GM19023 (cell line): Measurements from ENCODE around the gene PCED1B.
"Not testable (repeated sequence)": the region's sequence is repeated elsewhere in the genome, so short reads cannot be mapped to it uniquely, and the experiment has no call there.

ENCODE experiments used
- ATAC-seq: cut with Tn5 transposase; IDR thresholded peaks from one replicate; pipeline ENCODE4 v1.9.1; 2021; ENCODE audit warnings: mild to moderate bottlenecking, moderate library complexity; ENCODE audit not compliant: unreplicated experiment

Gene PCED1B

DNA sequence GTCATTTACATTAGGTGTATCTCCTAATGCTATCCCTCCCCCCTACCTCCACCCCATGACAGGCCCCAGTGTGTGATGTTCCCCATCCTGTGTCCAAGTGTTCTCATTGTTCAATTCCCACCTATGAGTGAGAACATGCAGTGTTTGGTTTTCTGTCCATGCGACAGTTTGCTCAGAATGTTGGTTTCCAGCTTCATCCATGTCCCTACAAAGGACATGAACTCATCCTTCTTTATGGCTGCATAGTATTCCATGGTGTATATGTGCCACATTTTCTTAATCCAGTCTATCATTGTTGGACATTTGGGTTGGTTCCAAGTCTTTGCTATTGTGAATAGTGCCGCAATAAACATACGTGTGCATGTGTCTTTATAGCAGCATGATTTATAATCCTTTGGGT, 37.9 kb downstream of the PCED1B start:
- not testable (repeated sequence) for ATAC-seq

DNA sequence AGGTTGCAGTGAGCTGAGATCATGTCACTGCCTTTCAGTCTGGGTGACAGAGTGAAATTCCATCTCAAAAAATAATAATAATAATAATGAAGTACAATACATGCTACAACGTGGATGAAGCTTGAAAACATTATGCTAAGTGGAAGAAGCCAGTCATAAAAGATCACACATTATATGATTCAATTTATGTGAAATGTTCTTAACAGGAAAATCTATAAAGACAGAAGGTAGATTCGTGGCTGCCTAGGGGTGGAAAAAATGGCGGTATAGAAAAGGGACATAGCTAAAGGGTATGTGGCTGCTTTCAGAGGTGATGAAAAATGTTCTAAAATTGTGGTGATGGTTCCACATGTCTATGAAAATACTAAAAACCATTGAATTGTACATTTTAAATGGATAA, 41.3 kb downstream of the PCED1B start:
- no peak for ATAC-seq

GRCh38 chr12:47121146-47121545, 41.7 kb downstream of the PCED1B start:
- ATAC-seq = no peak

DNA sequence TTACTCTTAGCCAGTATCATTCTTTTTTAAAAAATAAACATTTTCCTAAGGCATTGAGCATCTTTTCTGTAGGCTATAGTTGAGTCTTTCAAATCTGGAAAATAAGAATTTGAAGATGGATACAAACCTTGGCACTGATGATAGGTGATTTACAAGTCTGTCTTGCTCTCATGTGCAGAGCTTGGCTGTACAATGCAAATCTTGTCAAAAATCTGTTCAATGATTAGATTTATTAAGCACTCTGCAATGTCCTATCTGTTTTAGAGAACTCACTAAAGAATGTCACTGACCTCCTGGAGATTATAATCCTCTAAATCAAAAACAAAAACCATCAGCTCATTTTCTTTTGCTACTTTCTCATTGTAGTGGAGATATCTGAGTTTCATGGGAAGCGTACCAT, 43.2 kb downstream of the PCED1B start:
- no peak for ATAC-seq

DNA sequence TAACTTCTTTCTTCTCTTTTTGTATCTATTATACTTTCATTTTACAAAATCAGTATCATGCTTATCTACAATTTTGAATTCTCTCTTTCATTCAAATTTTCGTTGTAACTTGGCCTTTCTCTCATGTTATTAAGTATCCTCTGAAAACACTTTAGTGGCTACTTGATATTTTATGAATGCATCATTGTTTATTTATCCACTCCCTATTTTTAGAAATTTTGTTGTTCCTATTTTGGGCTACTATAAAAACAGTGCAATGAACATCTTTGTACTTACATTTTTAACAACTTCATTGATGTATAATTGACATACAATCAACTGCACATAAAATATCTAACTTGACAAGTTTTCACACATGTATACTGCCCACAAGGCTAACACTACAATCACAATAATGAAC, 44.3 kb downstream of the PCED1B start:
- ATAC-seq = no peak

DNA sequence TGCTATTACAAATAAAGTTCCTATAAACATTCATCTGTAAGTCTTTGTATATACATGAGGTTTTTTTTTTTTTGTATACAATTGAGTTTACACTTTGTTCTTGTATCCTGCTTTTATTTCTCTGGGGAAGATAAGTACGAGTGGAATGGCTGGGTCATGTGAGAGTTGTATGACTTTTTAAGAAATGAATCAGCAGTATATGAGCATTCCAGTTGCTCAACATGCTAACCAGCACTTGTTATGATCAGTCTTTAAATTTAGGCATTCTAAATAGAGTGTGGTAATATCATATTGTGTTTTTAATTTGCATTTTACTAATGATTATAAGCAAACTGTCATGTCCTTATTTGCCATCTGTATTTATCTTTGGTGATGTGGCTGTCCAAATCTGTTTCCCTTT, 45.0 kb downstream of the PCED1B start:
- no peak for ATAC-seq

- ATAC-seq = no peak
These were observed 46.8 kb downstream of the PCED1B start for GRCh38 chr12:47126246-47126645.

GRCh38 chr12:47131011-47131410, 51.6 kb downstream of the PCED1B start:
- ATAC-seq = no peak

- no peak for ATAC-seq
These were observed 54.6 kb downstream of the PCED1B start for GRCh38 chr12:47134005-47134404.

GRCh38 chr12:47135578-47135977, 56.2 kb downstream of the PCED1B start:
- ATAC-seq = no peak

- ATAC-seq = no peak
These were observed 59.7 kb downstream of the PCED1B start for GRCh38 chr12:47139000-47139681.

DNA sequence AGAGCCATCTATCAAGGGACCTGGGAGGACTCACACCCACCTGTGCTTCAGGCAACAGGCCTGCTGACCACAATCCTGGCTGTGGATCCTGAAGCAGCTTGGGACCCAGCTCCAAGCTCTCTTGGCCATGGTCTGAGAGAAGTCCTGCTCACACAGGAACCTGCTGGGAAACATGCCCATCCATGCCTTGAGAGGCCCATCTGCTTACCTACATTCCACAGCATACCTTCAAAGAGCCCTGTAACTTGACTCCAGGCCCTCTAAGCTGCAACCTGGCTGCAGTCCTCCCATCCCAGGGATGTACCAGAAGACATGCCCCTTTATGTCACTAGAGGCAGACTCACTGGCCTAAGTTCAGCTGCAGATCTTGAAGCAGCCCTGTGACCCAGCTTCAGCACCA, 62.0 kb downstream of the PCED1B start:
- ATAC-seq = no peak

DNA sequence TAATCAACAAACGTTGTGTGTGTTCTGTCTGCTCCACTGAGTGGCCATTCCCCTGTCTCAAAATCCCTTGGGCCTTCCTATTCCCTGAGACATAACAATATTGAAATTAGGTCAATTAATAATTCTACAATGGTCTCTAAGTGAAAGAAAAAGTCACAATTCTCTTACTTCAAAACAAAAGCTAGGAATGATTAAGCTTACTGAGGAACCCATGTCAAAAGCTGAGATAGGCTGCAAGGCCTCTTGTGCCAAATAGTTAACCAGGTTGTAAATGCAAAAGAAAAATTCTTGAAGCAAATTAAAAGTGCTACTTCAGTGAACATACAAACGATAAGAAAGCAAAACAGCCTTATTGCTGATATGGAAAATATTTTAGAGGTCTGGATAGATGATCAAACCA, 65.3 kb downstream of the PCED1B start:
- no peak for ATAC-seq

- no peak for ATAC-seq
These were observed 65.8 kb downstream of the PCED1B start for GRCh38 chr12:47145188-47145587.

DNA sequence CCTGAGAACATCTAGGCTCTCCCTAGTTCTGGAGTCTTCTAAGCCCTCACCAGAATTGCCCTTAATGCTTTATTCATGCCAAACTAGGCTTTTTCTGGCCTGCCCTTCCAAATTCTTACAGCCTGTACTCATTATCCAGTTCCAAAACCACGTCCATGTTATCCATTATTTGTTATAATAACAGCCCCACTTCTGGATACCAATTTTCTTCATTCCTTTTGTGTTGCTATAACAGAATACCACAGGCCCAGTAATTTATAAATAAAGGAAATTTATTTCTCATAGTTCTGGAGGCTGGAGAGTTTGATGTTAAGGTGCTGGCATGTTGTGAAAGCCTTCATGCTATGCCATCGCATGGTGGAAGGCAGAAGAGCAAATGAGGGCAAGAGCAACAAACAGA, 68.3 kb downstream of the PCED1B start:
- no peak for ATAC-seq

GRCh38 chr12:47149146-47149545, 69.7 kb downstream of the PCED1B start:
- ATAC-seq = no peak

DNA sequence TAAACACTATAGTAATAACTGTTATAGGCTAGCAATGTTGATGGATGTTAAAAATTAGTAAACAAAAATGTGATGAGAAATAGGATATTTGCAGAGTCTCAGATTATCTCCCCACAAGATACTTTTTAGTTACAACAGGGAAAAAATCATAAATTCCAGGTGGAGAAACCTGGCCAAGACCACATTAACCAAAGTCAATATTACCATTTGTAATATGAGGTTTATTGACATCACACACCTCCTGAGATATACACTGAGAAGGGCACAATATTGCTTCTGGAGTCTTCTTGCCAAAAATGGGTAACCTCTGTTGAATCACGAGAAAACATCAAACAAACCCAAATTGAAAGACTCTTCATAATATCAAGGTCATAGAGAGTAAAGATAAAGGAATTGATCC, 72.7 kb downstream of the PCED1B start:
- no peak for ATAC-seq

DNA sequence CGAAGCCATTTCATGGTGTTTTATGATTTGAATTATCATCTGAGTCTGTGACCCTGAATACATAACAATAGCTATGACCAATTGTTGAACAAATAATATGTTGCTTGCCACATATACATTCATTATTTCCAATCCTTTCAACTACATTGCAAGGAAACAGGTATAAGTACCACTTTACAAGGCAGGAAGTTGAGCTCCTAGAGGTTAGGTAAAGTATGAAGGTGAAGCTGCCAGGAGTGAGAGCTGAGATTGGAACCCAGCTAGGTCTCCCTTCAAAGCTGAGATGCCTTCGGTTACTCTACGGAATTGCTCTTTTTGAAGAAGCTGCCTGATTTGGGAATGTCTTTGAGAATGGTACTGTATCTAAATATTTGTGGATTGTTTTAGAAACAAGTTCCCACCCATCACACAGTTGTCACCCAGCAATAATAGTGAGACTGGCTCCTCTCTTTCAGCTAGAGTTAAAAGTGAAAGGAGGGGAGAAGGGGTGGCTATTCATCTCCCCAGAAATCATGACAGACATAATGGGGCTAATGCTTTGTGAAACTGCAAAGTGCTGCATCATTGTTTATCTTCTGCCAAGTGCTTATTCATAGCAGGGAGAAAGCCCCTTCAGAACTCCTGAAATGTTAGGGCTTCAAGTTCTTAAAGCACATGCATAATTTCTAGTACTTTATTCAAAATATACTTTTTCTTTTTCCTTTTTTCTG, 76.2 kb downstream of the PCED1B start:
- no peak for ATAC-seq

DNA sequence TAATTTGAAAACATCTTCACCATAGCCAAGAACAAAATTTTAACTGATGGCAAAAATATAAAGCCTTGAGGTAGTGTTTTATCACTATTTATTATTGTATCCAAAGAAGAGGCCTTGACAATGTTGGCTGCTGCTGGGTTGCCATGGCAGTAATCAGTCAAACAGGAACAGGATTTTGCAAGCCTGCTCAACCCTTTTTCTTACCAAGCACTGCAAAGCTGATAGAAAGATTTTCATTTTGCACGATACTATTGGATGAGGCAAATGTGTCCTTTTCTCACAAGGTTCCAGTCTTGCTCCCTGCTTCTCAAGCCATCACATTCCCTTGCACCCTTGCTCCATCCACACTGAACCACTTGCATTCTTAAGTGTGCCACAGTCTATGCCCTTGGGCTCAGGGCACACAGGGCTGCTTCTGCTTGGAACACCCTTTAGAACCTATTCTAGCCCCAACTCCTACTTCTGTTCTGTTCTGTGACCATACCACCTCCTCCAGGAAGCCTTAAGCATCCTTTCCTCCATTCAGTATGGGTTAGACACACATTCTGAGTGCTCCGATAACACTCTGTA, 76.8 kb downstream of the PCED1B start:
- ATAC-seq = no peak

- no peak for ATAC-seq
These were observed 79.4 kb downstream of the PCED1B start for GRCh38 chr12:47158792-47159191.

DNA sequence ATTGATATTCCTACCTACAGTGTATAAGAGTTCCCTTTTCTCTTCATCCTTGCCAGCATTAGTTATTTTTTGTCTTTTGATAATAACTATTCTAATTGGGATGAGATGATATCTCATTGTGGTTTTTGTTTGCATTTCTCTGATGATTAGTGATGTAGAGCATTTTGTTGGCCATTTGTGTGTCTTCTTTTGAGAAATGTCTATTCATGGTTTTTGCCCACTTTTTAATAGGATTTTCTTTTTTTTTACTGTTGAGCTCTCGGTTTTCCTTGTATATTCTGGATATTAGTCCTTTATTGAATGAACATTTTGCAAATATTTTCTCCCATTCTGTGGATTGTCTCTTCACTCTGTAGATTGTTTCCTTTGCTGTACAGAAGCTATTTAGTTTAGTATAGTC, 79.9 kb downstream of the PCED1B start:
- no peak for ATAC-seq
